Breast epithelium (tissue), 4 donors: ENCODE results near the gene CHPF. TPM values are rescaled to one million over a fixed set of nuclear protein-coding genes. Genes with fewer than 3 reads are reported as not detected.

Experiments
- DNase-seq, 2 donors: peaks; one replicate each; pipeline ENCODE4 v3.0.0-alpha.2; 2019; ENCODE audit warnings: low spot score in 2 of 2
- H3K27ac ChIP-seq, 2 donors: fragments of 200-600 bp; sonication (generic) in 1 of 2; one replicate each; pipeline ENCODE4 v1.5.1; 2016 to 2019; ENCODE audit warnings: mild to moderate bottlenecking in 1 of 2
- H3K27me3 ChIP-seq, 2 donors: fragments of 200-600 bp; sonication (generic) in 1 of 2; one replicate each; pipeline versions ENCODE4 v1.5.1 to v1.6.0; 2017 to 2019; ENCODE audit warnings: control low read depth in 1 of 2, mild to moderate bottlenecking in 1 of 2
- H3K36me3 ChIP-seq: fragments of 200-600 bp; one replicate; pipeline ENCODE4 v1.5.1; 2019
- H3K4me1 ChIP-seq, 2 donors: fragments of 200-600 bp; sonication (generic); one replicate each; pipeline ENCODE4 v1.5.1; 2016 to 2019; ENCODE audit warnings: control low read depth in 1 of 2
- H3K4me3 ChIP-seq, 3 donors: fragments of 200-600 bp; sonication (generic); 1 replicate in 2 of 3; 2 replicates in 1 of 3; pipeline ENCODE4 v1.5.1; 2016 to 2019; ENCODE audit warnings: mild to moderate bottlenecking in 3 of 3, moderate library complexity in 2 of 3
- H3K9me3 ChIP-seq, 2 donors: fragments of 200-600 bp; sonication (generic) in 1 of 2; one replicate each; pipeline ENCODE4 v1.5.1; 2016 to 2019; ENCODE audit warnings: control low read depth in 1 of 2
- CTCF ChIP-seq, 3 donors: fragments of 450-650 bp; IDR thresholded peaks; one replicate each; pipeline ENCODE4 v1.5.1; 2016 to 2017; ENCODE audit warnings: antibody characterized with exemption in 3 of 3, mild to moderate bottlenecking in 3 of 3, moderate library complexity in 3 of 3
- POLR2A ChIP-seq: fragments of 450-650 bp; IDR thresholded peaks from one replicate; pipeline ENCODE4 v1.6.1; 2016; ENCODE audit warnings: antibody characterized with exemption, mild to moderate bottlenecking, moderate library complexity
- POLR2AphosphoS5 ChIP-seq, 3 donors: sonication (generic); formaldehyde crosslinking; IDR thresholded peaks; one replicate each; pipeline ENCODE4 v1.6.1; 2017; ENCODE audit warnings: antibody characterized with exemption in 3 of 3
- intact Hi-C: fragments of 100-400 bp; cut with DNase I; formaldehyde crosslinking; loops from one replicate; pipeline ENCODE4 v1.15.1; 2023; ENCODE audit warnings: low total_unique reads
- total RNA-seq, 3 donors: library from RNA; depleted of rRNA; stranded (reverse); fragments of >200 nt; gene quantifications; one replicate each; pipeline ENCODE4 v1.1.0, GENCODE V29; 2016

Gene CHPF
- total RNA-seq, 3 donors from 2014 or later: 46.5 to 58.9 (median 49.0) TPM

- Histone ChIP-seq H3K9me3 (no peaks in the 10 kb centered on the region), H3K27ac (peak overlapping the region; percentile 58 to 73), H3K4me3 (peak overlapping the region; percentile 46 to 76 (median 62)), H3K4me1 (peaks cover 5 to 6% of the 10 kb centered on the region in 2 donors), H3K27me3 (no peaks in the 10 kb centered on the region), H3K36me3 (no peaks in the 10 kb centered on the region)
- intact Hi-C loops: no loop called here
- TF ChIP-seq POLR2AphosphoS5 (IDR thresholded peaks at IDR 0.05): no peak
- peak; percentile 76 to 84 for DNase-seq
Measured at GRCh38 chr2:219552382-219553167, 9.0 kb upstream of the CHPF start.

- Histone ChIP-seq H3K4me1 (peaks cover 5 to 6% of the 10 kb centered on the region in 2 donors), H3K36me3 (no peaks in the 10 kb centered on the region), H3K9me3 (no peaks in the 10 kb centered on the region), H3K27me3 (no peaks in the 10 kb centered on the region), H3K4me3 (peak overlapping the region; percentile 46 to 76 (median 62)), H3K27ac (peak overlapping the region; percentile 58 to 73)
- no peak for TF ChIP-seq POLR2AphosphoS5 (IDR thresholded peaks at IDR 0.05)
- no peak for TF ChIP-seq POLR2A
- TF ChIP-seq CTCF (IDR thresholded peaks at IDR 0.05): no peak
- intact Hi-C loops: no loop called here
- no peak for DNase-seq
Measured at GRCh38 chr2:219551441-219552381, 8.1 kb upstream of the CHPF start.

DNA sequence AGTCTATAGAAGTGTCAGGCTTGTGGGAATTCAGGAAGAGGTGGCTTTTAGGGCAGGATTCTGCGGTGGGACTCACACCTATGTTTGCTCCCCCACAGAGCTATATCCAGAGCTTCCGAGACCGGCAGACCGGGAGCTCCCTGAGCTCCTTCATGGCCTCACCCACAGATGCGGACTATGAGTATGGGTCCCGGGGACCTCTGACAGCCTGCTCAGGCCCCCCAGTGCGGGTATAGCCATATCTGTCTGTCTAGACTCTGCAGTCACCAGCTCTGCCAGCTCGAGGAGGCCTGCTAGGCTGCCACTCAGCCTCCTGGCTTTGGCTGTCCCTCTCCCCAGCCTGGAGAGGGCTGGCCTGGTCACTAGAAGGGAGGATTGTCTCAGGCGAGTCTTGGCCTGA, 6.0 kb upstream of the CHPF start:
- intact Hi-C loops: no loop called here
- no peak for DNase-seq

GRCh38 chr2:219548990-219549389, 5.4 kb upstream of the CHPF start:
- TF ChIP-seq POLR2A (no peak), POLR2AphosphoS5 (IDR thresholded peaks at IDR 0.05) (no peak), CTCF (IDR thresholded peaks at IDR 0.05) (no peak)
- Histone ChIP-seq H3K27me3 (no peaks in the 10 kb centered on the region), H3K36me3 (no peaks in the 10 kb centered on the region), H3K27ac (no peak overlapping the region), H3K9me3 (no peaks in the 10 kb centered on the region), H3K4me1 (peaks cover 5 to 6% of the 10 kb centered on the region in 2 donors), H3K4me3 (no peak overlapping the region)
- no peak for DNase-seq
- intact Hi-C loops: no loop called here

More for the DNA sequence above, 6.0 kb upstream of the CHPF start:
- peaks cover 5 to 6% of the 10 kb centered on the region in 2 donors for H3K4me1 ChIP-seq
- H3K27me3 ChIP-seq: no peaks in the 10 kb centered on the region
- H3K9me3 ChIP-seq: no peaks in the 10 kb centered on the region
- TF ChIP-seq POLR2A: no peak
- no peak for TF ChIP-seq CTCF (IDR thresholded peaks at IDR 0.05)
- TF ChIP-seq POLR2AphosphoS5 (IDR thresholded peaks at IDR 0.05): no peak
- no peak overlapping the region for H3K27ac ChIP-seq
- no peaks in the 10 kb centered on the region for H3K36me3 ChIP-seq
- H3K4me3 ChIP-seq: no peak overlapping the region

DNA sequence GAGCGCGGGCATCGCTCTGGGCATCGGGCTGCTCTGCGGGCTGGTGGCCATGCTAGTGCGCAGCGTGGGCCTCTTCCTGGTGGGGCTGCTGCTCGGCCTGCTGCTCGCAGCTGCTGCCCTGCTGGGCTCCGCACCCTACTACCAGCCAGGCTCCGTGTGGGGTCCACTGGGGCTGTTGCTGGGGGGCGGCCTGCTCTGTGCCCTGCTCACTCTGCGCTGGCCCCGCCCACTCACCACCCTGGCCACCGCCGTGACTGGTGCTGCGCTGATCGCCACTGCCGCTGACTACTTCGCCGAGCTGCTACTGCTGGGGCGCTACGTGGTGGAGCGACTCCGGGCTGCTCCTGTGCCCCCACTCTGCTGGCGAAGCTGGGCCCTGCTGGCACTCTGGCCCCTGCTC, 4.0 kb upstream of the CHPF start:
- intact Hi-C loops: no loop called here
- no peak for DNase-seq
- no peak for TF ChIP-seq POLR2A
- TF ChIP-seq CTCF (IDR thresholded peaks at IDR 0.05): no peak
- TF ChIP-seq POLR2AphosphoS5 (IDR thresholded peaks at IDR 0.05): no peak
- peaks cover 5 to 6% of the 10 kb centered on the region in 2 donors for H3K4me1 ChIP-seq
- no peaks in the 10 kb centered on the region for H3K36me3 ChIP-seq
- no peak overlapping the region for H3K4me3 ChIP-seq
- no peaks in the 10 kb centered on the region for H3K27me3 ChIP-seq
- no peak overlapping the region for H3K27ac ChIP-seq
- no peaks in the 10 kb centered on the region for H3K9me3 ChIP-seq
